Nephron (organoid): Measurements from ENCODE around the gene CNGA1.

ENCODE experiments used
- H3K27ac Mint-ChIP-seq, 3 experiments: 2 replicates each; pipeline ENCODE4 v1.8.0; 2020; ENCODE audit warnings: mixed read lengths in 3 of 3, mild to moderate bottlenecking in 2 of 3, moderate library complexity in 1 of 3
- H3K27me3 Mint-ChIP-seq: 2 replicates; pipeline ENCODE4 v1.8.0; 2021; ENCODE audit warnings: low read depth, mild to moderate bottlenecking, moderate library complexity, mixed read lengths
- H3K36me3 Mint-ChIP-seq: 2 replicates; pipeline ENCODE4 v1.8.0; 2020; ENCODE audit warnings: low read depth, mixed read lengths
- H3K4me1 Mint-ChIP-seq: 2 replicates; pipeline ENCODE4 v1.8.0; 2020; ENCODE audit warnings: mixed read lengths
- H3K4me3 Mint-ChIP-seq, 3 experiments: 2 replicates each; pipeline ENCODE4 v1.8.0; 2020; ENCODE audit warnings: mild to moderate bottlenecking in 3 of 3, mixed read lengths in 3 of 3, moderate library complexity in 2 of 3
- H3K9me3 Mint-ChIP-seq: 2 replicates; pipeline ENCODE4 v1.8.0; 2020; ENCODE audit warnings: mixed read lengths
- TF ChIP-seq, protein P1 (sequence below), 3 experiments: fragments of 200-600 bp; sonication (generic); IDR thresholded peaks; one replicate each; pipeline ENCODE4 v1.5.0; 2021; ENCODE audit warnings: antibody characterized with exemption in 3 of 3; ENCODE audit not compliant: unreplicated experiment in 3 of 3

Gene CNGA1

DNA sequence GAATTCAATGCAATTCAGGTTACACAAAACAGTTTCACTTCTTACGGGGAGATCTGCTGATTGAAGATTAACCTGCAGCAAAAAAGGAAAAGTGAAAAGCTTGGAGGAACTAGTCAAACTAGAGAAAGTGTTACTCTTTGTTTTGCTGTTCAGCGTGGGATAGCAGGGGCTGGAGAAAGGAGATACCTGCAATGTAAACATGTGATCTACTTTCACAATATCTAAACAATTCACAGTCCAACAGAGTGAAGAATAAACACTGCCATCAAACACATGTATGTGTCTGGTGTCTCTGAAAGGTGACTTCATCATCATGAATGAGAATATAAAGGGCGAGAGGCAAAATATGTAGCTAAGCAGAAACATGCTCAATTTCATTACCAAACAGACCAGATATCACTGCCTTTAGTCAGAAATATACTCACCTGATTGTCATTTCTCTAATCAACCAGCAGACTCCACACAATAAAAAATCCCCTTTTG is 26.5 kb upstream of the CNGA1 start:
- Mint-ChIP-seq H3K4me3 (no peak overlapping the region), H3K27me3 (peaks cover 5% of the 10 kb centered on the region), H3K4me1 (no peaks in the 10 kb centered on the region), H3K36me3 (no peaks in the 10 kb centered on the region), H3K9me3 (no peaks in the 10 kb centered on the region), H3K27ac (peak overlapping the region; percentile 50 to 81 (median 72))
- TF ChIP-seq, protein P1, sequence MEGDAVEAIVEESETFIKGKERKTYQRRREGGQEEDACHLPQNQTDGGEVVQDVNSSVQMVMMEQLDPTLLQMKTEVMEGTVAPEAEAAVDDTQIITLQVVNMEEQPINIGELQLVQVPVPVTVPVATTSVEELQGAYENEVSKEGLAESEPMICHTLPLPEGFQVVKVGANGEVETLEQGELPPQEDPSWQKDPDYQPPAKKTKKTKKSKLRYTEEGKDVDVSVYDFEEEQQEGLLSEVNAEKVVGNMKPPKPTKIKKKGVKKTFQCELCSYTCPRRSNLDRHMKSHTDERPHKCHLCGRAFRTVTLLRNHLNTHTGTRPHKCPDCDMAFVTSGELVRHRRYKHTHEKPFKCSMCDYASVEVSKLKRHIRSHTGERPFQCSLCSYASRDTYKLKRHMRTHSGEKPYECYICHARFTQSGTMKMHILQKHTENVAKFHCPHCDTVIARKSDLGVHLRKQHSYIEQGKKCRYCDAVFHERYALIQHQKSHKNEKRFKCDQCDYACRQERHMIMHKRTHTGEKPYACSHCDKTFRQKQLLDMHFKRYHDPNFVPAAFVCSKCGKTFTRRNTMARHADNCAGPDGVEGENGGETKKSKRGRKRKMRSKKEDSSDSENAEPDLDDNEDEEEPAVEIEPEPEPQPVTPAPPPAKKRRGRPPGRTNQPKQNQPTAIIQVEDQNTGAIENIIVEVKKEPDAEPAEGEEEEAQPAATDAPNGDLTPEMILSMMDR (IDR thresholded peaks at IDR 0.05; ENCODE audit: unreplicated experiment in 3 of 3), result no peak

DNA sequence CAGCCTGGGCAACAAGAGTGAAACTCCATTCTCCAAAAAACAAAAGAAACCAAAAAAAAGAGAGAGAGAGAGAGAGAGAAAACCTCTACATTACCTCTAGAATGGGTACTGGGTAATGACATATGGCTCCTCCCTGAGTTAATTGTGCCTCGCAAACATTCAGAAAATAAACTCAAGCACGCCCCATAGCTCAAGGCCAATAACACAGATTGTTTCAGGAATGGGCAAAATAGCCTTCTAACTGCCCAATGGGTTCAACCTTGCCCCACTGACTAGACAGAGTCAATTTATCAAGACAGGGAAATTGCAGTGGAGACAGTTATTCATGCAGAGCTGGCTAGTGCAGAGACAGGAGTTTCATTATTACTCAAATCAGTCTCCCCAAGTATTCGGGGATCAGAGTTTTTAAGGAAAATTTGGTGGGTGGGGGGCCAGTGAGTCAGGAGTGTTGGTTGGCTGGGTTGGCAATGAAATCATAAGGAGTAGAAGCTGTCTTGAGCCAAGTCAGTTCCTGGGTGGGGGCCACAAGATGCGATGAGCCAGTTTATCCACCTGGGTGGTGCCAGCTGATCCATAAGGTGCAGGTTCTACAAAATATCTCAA is 25.2 kb upstream of the CNGA1 start:
- Mint-ChIP-seq H3K27me3 (no peaks in the 10 kb centered on the region), H3K4me1 (no peaks in the 10 kb centered on the region), H3K4me3 (no peak overlapping the region), H3K9me3 (no peaks in the 10 kb centered on the region), H3K27ac (peak overlapping the region in 1 of 3 experiments; percentile 49), H3K36me3 (no peaks in the 10 kb centered on the region)
- TF ChIP-seq, protein P1 (IDR thresholded peaks at IDR 0.05; ENCODE audit: unreplicated experiment in 3 of 3), result no peak

GRCh38 chr4:48039561-48039960 is 23.1 kb upstream of the CNGA1 start:
- Mint-ChIP-seq H3K36me3 (no peaks in the 10 kb centered on the region), H3K27me3 (no peaks in the 10 kb centered on the region), H3K9me3 (no peaks in the 10 kb centered on the region), H3K4me1 (no peaks in the 10 kb centered on the region), H3K4me3 (no peak overlapping the region), H3K27ac (no peak overlapping the region)
- TF ChIP-seq, protein P1 (IDR thresholded peaks at IDR 0.05; ENCODE audit: unreplicated experiment in 3 of 3), result no peak

GRCh38 chr4:48038666-48039065 is 22.2 kb upstream of the CNGA1 start:
- Mint-ChIP-seq H3K27me3 (no peaks in the 10 kb centered on the region), H3K4me1 (no peaks in the 10 kb centered on the region), H3K4me3 (no peak overlapping the region), H3K27ac (no peak overlapping the region), H3K9me3 (no peaks in the 10 kb centered on the region), H3K36me3 (no peaks in the 10 kb centered on the region)
- TF ChIP-seq, protein P1 (IDR thresholded peaks at IDR 0.05; ENCODE audit: unreplicated experiment in 3 of 3), result no peak

DNA sequence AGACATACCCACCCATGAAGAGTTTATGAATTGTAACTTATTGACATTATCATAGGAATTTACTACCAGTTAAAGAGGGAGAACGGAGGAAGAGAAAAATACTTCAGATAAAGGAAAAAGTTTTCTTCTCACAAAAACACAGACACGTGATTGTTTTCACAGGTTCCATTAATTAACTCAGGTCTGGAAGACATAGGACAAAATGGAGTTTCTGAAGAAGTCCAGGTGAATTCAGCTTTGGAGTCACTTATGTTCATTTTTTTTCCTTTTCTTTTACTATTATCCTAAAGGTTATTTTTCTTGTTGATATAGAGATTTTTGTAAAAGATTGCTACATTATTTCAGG is 20.6 kb upstream of the CNGA1 start:
- no peaks in the 10 kb centered on the region for H3K36me3 Mint-ChIP-seq
- H3K27me3 Mint-ChIP-seq, result no peaks in the 10 kb centered on the region
- H3K4me3 Mint-ChIP-seq, result no peak overlapping the region
- H3K4me1 Mint-ChIP-seq, result peaks cover 9% of the 10 kb centered on the region
- TF ChIP-seq, protein P1 (IDR thresholded peaks at IDR 0.05; ENCODE audit: unreplicated experiment in 3 of 3), result no peak
- H3K9me3 Mint-ChIP-seq, result no peaks in the 10 kb centered on the region
- H3K27ac Mint-ChIP-seq, result no peak overlapping the region

- H3K36me3 Mint-ChIP-seq, result no peaks in the 10 kb centered on the region
- H3K9me3 Mint-ChIP-seq, result no peaks in the 10 kb centered on the region
- TF ChIP-seq, protein P1 (IDR thresholded peaks at IDR 0.05; ENCODE audit: unreplicated experiment in 3 of 3), result no peak
- H3K4me1 Mint-ChIP-seq, result peaks cover 13% of the 10 kb centered on the region
- H3K27me3 Mint-ChIP-seq, result peaks cover 3% of the 10 kb centered on the region
- no peak overlapping the region for H3K27ac Mint-ChIP-seq
- H3K4me3 Mint-ChIP-seq, result no peak overlapping the region
These were observed 19.5 kb upstream of the CNGA1 start for GRCh38 chr4:48035952-48036351.
